K562 (cell line): ENCODE results near the gene FOXP4. TPM values are rescaled to one million over a fixed set of nuclear protein-coding genes. Genes with fewer than 3 reads are reported as not detected.

Experiments used
- ATAC-seq: fragments of 200-7000 bp; cut with Tn5 transposase; 3 replicates; pipeline ENCODE4 v1.9.1; 2020; ENCODE audit warnings: moderate library complexity
- BruUV-seq: library from RNA; stranded (reverse); fragments of 400-500 nt; replicated peaks from 2 replicates; lab custom pipeline; 2021; lab: Mats Ljungman, UMichigan
- CTCF ChIA-PET: fragments of 300-600 bp; formaldehyde crosslinking; extraction: SDS; loops from one replicate; lab custom pipeline; 2021; ENCODE audit warnings: low intra/inter-chr PET ratio; lab: Yijun Ruan, JAX
- POLR2A ChIA-PET: fragments of 300-600, 350-650 bp; sonication (Branson Sonifier 250); formaldehyde crosslinking; extraction: SDS; loops from one replicate; lab custom pipeline; 2021; ENCODE audit warnings: antibody characterized with exemption, inconsistent platforms; lab: Yijun Ruan, JAX
- DNase-seq, 4 experiments: peaks; one replicate each; pipeline versions ENCODE4 v3.0.0 to v3.0.0-alpha.2; 2011 to 2018; ENCODE audit warnings: low spot score in 3 of 4, mixed read lengths in 3 of 4; ENCODE audit errors: extremely low read depth in 1 of 4
- FAIRE-seq: peaks from 2 replicates; lab custom pipeline; 2011; peaks lifted over from hg19 to GRCh38; lab: Jason Lieb, UNC
- H2AFZ ChIP-seq: 2 replicates; pipeline ENCODE4 v1.6.0; 2011; ENCODE audit warnings: low read depth, low read length, control low read depth, inconsistent platforms
- H3K27ac ChIP-seq: fragments of 200-600 bp; 3 replicates; pipeline ENCODE4 v1.8.0; 2011; ENCODE audit warnings: low read depth, mild to moderate bottlenecking, control low read depth, inconsistent platforms, low read length, moderate library complexity, mixed read lengths; ENCODE audit errors: extremely low read depth
- H3K27me3 ChIP-seq, 2 experiments: fragments of 300-600 bp in 1 of 2; 2 replicates in 1 of 2; 3 replicates in 1 of 2; pipeline versions ENCODE4 v1.6.0 to v1.8.0; 2011; ENCODE audit warnings: inconsistent platforms in 2 of 2, low read length in 2 of 2, mild to moderate bottlenecking in 1 of 2, mixed read lengths in 1 of 2, moderate library complexity in 1 of 2; ENCODE audit not compliant: control insufficient read depth in 2 of 2, insufficient read depth in 2 of 2
- H3K36me3 ChIP-seq: fragments of 300-600 bp; 3 replicates; pipeline ENCODE4 v1.8.0; 2011; ENCODE audit warnings: mild to moderate bottlenecking, low read length, inconsistent platforms; ENCODE audit not compliant: control insufficient read depth, insufficient read depth
- H3K4me1 ChIP-seq, 2 experiments: fragments of 200-600 bp in 1 of 2; replicated peaks in 1 of 2; 2 replicates in 1 of 2; 3 replicates in 1 of 2; pipeline versions ENCODE4 v1.5.1 to v1.8.0; 2011; ENCODE audit warnings: inconsistent platforms in 2 of 2, low read length in 2 of 2, mild to moderate bottlenecking in 1 of 2, mixed read lengths in 1 of 2, moderate library complexity in 1 of 2; ENCODE audit not compliant: control insufficient read depth in 2 of 2, insufficient read depth in 2 of 2
- H3K4me2 ChIP-seq: 2 replicates; pipeline ENCODE4 v1.6.1; 2011; ENCODE audit warnings: low read length, control low read depth, inconsistent platforms, mixed read lengths; ENCODE audit not compliant: insufficient read depth
- H3K4me3 ChIP-seq: fragments of 200-600 bp; sonication (generic), shearing (Covaris generic); 2 replicates; pipeline ENCODE4 v1.5.1; 2016; ENCODE audit warnings: control low read depth, inconsistent platforms
- H3K79me2 ChIP-seq: fragments of 200-600 bp; 3 replicates; pipeline ENCODE4 v1.8.0; 2011; ENCODE audit warnings: low read length, inconsistent platforms; ENCODE audit not compliant: control insufficient read depth, insufficient read depth
- H3K9ac ChIP-seq, 2 experiments: 2 replicates each; pipeline versions ENCODE4 v1.6.0 to v1.6.1; 2011; ENCODE audit warnings: low read depth in 2 of 2, low read length in 2 of 2, control low read depth in 1 of 2, inconsistent platforms in 1 of 2, mild to moderate bottlenecking in 1 of 2, mixed read lengths in 1 of 2; ENCODE audit not compliant: insufficient read depth in 1 of 2
- H3K9me1 ChIP-seq: one replicate; pipeline ENCODE4 v1.6.0; 2011; ENCODE audit warnings: inconsistent platforms, mild to moderate bottlenecking, low read length, moderate library complexity; ENCODE audit not compliant: control insufficient read depth, insufficient read depth
- H3K9me3 ChIP-seq: replicated peaks from 2 replicates; pipeline ENCODE4 v1.5.1; 2011; ENCODE audit warnings: low read depth, low read length, inconsistent platforms; ENCODE audit not compliant: control insufficient read depth, insufficient read depth
- H4K20me1 ChIP-seq: replicated peaks from 2 replicates; pipeline ENCODE4 v1.6.1; 2011; ENCODE audit warnings: low read length, inconsistent platforms, mixed read lengths; ENCODE audit not compliant: control insufficient read depth, insufficient read depth
- ARHGAP35 ChIP-seq: fragments of 450-650 bp; IDR thresholded peaks from 2 replicates; pipeline ENCODE4 v1.6.1; 2018; ENCODE audit not compliant: partially characterized antibody
- CREB3 ChIP-seq: fragments of 450-650 bp; conservative IDR thresholded peaks from 2 replicates; pipeline ENCODE4 v1.6.1; 2016; ENCODE audit warnings: missing genetic modification characterization, low read depth, mild to moderate bottlenecking, missing compliant biosample characterization, moderate library complexity
- ESRRA ChIP-seq: fragments of 450-650 bp; IDR thresholded peaks from 2 replicates; pipeline ENCODE4 v1.6.1; 2014; ENCODE audit warnings: low read depth, mild to moderate bottlenecking, moderate library complexity, borderline replicate concordance
- NCOA2 ChIP-seq, 2 experiments: fragments of 450-650 bp; IDR thresholded peaks; 2 replicates each; pipeline ENCODE4 v1.6.1; 2018; ENCODE audit warnings: mild to moderate bottlenecking in 2 of 2, moderate library complexity in 1 of 2; ENCODE audit not compliant: partially characterized antibody in 2 of 2
- RUNX1 ChIP-seq: sonication (generic); IDR thresholded peaks from 2 replicates; pipeline ENCODE4 v1.6.1; 2016; ENCODE audit warnings: antibody characterized with exemption, low read depth
- THRB ChIP-seq: fragments of 450-650 bp; formaldehyde crosslinking; conservative IDR thresholded peaks from 2 replicates; pipeline ENCODE4 v1.4.0; 2022; ENCODE audit warnings: mild to moderate bottlenecking, missing genetic modification characterization
- ZNF699 ChIP-seq: fragments of 250-450 bp; sonication (Bioruptor Pico); IDR thresholded peaks from 2 replicates; pipeline ENCODE4 v1.8.0; 2021; ENCODE audit warnings: mild to moderate bottlenecking, moderate library complexity; ENCODE audit not compliant: insufficient replicate concordance
- WGBS: fragments of 100-300 bp; shearing (Covaris generic); methylation state at CpG from one replicate; pipeline ENCODE4 v1.1.6; 2016; ENCODE audit warnings: low coverage, mixed read lengths; ENCODE audit not compliant: insufficient coverage; ENCODE audit errors: missing lambda C conversion rate; 5-methylcytosine and 5-hydroxymethylcytosine counted together
- in situ Hi-C: fragments of 300-500 bp; cut with MboI; formaldehyde crosslinking; loops from 4 replicates; pipeline ENCODE4 v1.15.0; 2018; ENCODE audit warnings: inconsistent platforms, mixed read lengths
- intact Hi-C: fragments of 100-400 bp; cut with micrococcal nuclease; formaldehyde crosslinking; loops from 2 replicates; pipeline ENCODE4 v1.14.2; 2022
- polyA plus RNA-seq, 8 experiments: library from polyadenylated mRNA; depleted of rRNA in 4 of 8; stranded (reverse) in 5 of 8; unstranded in 3 of 8; fragments of >200 nt; fragmentation: Nextera tagmentation in 2 of 8; fragmentation: Illumina TruSeq in 1 of 8; extraction: Ambion mirVana in 2 of 8; extraction: Trizol in 1 of 8; gene quantifications; 2 replicates each; pipeline versions ENCODE4 v1.2.1 to v1.2.3, GENCODE V29; 2011 to 2014; ENCODE audit warnings: inconsistent platforms in 1 of 8, missing spikeins in 1 of 8
- total RNA-seq, 7 experiments: library from RNA; depleted of rRNA in 6 of 7; stranded (reverse); fragments of >200 nt in 6 of 7; fragmentation: Illumina TruSeq in 2 of 7; extraction: Trizol in 2 of 7; gene quantifications; 2 replicates each; pipeline versions ENCODE4 v1.2.1 to v1.2.3, GENCODE V29; 2011 to 2021; ENCODE audit warnings: low replicate concordance in 1 of 7

Gene FOXP4
- total and polyA plus RNA-seq, 9 of the 15 experiments (the other 6 are each of a cell fraction or from before 2014, with no cell fraction given), result 0.11 to 29.4 (median 2.3) TPM

GRCh38 chr6:41519745-41520699, 26.2 kb upstream of the FOXP4 start:
- ATAC-seq (no peak; the same call in 2 of the 3 replicates), FAIRE-seq (no peak), DNase-seq (no peak)
- Histone ChIP-seq H3K4me3 (no peak overlapping the region), H3K27ac (no peak overlapping the region), H3K9me1 (no peaks in the 10 kb centered on the region), H3K36me3 (no peaks in the 10 kb centered on the region), H3K9ac (no peak overlapping the region), H3K4me1 (peaks cover 0 to 3% of the 10 kb centered on the region in 2 experiments; a peak in 2 of 5 replicates), H3K4me2 (no peak overlapping the region), H2AFZ (no peak overlapping the region), H3K27me3 (peaks cover 15 to 34% of the 10 kb centered on the region in 2 experiments; a peak in 4 of 5 replicates), H3K9me3 (no peaks in the 10 kb centered on the region), H4K20me1 (peaks cover 16% of the 10 kb centered on the region), H3K79me2 (no peaks in the 10 kb centered on the region)
- ChIA-PET POLR2A (interaction anchor here (0.7 to 2.3 kb wide), 5 partner anchors 7 to 76 kb away, joined by 3 to 6 read pairs (median 4); no protein-coding TSS in a partner anchor), CTCF (no interaction called here)
- BruUV-seq, result no TSS peak
- intact Hi-C loops, result no loop called here
- no peak for TF ChIP-seq ARHGAP35
- TF ChIP-seq CREB3 (tag), result no peak
- TF ChIP-seq ZNF699 (CRISPR knock-in tag), result no peak
- TF ChIP-seq ESRRA, result peak; percentile 45; the same call in 1 of the 2 replicates
- TF ChIP-seq RUNX1, result no peak
- TF ChIP-seq THRB, result no peak
- no peak for TF ChIP-seq NCOA2 (IDR thresholded peaks at IDR 0.05; ENCODE audit: partially characterized antibody in 2 of 2)
- in situ Hi-C loops, result no loop called here
- 14% methylated on average over 7 of the region's 8 CpGs for WGBS
